Measurements from ENCODE around the gene GRHPR. TPM values are rescaled to one million over a fixed set of nuclear protein-coding genes. Genes with fewer than 3 reads are reported as not detected.

GRHPR gene
- total RNA-seq, 1 donor from 2014 or later: 78.1 TPM

DNA sequence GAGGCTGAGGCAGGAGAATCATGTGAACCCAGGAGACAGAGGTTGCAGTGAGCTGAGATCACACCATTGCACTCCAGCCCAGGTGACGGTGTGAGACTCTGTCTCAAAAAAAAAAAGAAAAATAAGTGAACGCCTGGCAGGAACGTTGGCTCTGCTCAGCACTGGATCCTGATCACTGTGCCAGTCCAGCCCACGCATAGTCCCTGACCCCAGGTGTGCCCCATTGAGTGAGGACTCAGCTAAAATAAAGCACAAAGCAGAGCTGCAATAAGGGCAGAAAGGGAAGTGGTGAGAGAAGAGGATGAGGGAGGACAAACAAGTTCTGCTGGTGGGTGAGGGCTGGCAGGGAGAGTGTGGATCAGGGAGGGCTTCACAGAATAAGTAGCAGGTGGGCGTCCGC is 4.3 kb downstream of the GRHPR start:
- no peaks in the 10 kb centered on the region for H3K27me3 Mint-ChIP-seq (ENCODE audit: unreplicated experiment)
- H3K27ac Mint-ChIP-seq (ENCODE audit: unreplicated experiment): no peak overlapping the region
- peaks cover 9% of the 10 kb centered on the region for H3K4me1 Mint-ChIP-seq (ENCODE audit: low read depth, unreplicated experiment)
- DNase-seq: no peak
- H3K9me3 Mint-ChIP-seq (ENCODE audit: unreplicated experiment): peaks cover 4% of the 10 kb centered on the region
- H3K36me3 Mint-ChIP-seq (ENCODE audit: unreplicated experiment): peaks cover 3% of the 10 kb centered on the region
- no peak overlapping the region for H3K4me3 Mint-ChIP-seq (ENCODE audit: unreplicated experiment)
- TF ChIP-seq, protein P1, sequence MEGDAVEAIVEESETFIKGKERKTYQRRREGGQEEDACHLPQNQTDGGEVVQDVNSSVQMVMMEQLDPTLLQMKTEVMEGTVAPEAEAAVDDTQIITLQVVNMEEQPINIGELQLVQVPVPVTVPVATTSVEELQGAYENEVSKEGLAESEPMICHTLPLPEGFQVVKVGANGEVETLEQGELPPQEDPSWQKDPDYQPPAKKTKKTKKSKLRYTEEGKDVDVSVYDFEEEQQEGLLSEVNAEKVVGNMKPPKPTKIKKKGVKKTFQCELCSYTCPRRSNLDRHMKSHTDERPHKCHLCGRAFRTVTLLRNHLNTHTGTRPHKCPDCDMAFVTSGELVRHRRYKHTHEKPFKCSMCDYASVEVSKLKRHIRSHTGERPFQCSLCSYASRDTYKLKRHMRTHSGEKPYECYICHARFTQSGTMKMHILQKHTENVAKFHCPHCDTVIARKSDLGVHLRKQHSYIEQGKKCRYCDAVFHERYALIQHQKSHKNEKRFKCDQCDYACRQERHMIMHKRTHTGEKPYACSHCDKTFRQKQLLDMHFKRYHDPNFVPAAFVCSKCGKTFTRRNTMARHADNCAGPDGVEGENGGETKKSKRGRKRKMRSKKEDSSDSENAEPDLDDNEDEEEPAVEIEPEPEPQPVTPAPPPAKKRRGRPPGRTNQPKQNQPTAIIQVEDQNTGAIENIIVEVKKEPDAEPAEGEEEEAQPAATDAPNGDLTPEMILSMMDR (IDR thresholded peaks at IDR 0.05; ENCODE audit: partially characterized antibody, unreplicated experiment): no peak

DNA sequence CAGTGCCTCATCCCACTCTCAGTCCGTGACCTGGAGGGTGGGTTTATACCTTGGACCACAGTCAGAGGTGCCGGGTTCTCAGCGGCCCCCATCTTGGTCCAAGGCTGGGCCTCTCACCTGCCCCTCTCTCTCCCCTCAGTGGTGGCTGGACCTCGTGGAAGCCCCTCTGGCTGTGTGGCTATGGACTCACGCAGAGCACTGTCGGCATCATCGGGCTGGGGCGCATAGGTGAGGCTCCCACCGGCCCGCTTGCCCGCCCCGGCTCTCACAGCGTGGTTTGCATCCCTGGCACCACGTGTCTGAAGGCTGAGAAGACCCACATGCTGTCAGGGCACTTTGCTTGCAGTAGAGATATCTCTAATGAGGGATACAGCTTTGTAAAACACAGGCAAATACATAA is 5.8 kb downstream of the GRHPR start:
- DNase-seq: no peak
- Mint-ChIP-seq H3K36me3 (ENCODE audit: unreplicated experiment) (peaks cover 3% of the 10 kb centered on the region), H3K4me3 (ENCODE audit: unreplicated experiment) (no peak overlapping the region), H3K4me1 (ENCODE audit: low read depth, unreplicated experiment) (peaks cover 7% of the 10 kb centered on the region), H3K27me3 (ENCODE audit: unreplicated experiment) (no peaks in the 10 kb centered on the region), H3K9me3 (ENCODE audit: unreplicated experiment) (peaks cover 4% of the 10 kb centered on the region), H3K27ac (ENCODE audit: unreplicated experiment) (no peak overlapping the region)
- TF ChIP-seq, protein P1 (IDR thresholded peaks at IDR 0.05; ENCODE audit: partially characterized antibody, unreplicated experiment): no peak

DNA sequence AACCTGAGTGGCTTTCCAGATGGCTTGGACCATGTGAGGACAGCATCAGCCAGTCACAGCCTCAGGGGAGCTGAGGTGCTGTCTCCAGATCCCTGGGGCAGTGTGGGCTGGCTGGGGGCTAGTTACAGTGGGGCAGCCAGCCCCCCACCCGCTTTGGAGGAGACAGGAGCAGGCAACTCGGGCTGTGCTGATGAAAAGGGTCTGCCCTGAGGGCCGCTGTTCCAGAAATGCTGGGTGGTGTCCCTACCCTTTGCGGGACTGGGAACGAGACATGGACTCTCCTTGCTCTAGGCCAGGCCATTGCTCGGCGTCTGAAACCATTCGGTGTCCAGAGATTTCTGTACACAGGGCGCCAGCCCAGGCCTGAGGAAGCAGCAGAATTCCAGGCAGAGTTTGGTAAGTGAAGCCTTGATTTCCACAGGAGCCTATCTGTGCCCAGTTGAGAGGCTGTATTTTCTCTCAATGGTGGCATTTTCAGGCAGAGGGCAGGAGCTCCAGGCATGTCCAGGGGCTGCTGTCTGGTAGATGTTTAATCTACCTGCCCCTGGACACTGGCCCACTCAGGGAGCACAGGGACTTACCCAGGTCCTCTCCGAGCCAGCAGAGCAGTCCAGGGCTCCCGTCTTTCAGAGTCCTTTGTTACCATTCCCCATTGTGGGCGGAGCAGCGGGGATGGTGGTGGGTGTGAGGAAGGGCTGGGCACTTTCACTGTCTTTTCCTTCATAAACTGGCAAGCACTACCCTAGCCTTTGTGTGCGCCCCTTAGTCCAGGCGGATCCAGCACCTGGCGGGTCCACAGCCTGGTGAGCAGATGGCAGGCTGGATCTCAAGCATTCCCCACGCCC is 7.2 kb downstream of the GRHPR start:
- Mint-ChIP-seq H3K27ac (ENCODE audit: unreplicated experiment) (no peak overlapping the region), H3K4me1 (ENCODE audit: low read depth, unreplicated experiment) (peaks cover 5% of the 10 kb centered on the region), H3K27me3 (ENCODE audit: unreplicated experiment) (peaks cover under 1% of the 10 kb centered on the region), H3K9me3 (ENCODE audit: unreplicated experiment) (peaks cover 3% of the 10 kb centered on the region), H3K4me3 (ENCODE audit: unreplicated experiment) (no peak overlapping the region), H3K36me3 (ENCODE audit: unreplicated experiment) (peaks cover 3% of the 10 kb centered on the region)
- TF ChIP-seq, protein P1 (IDR thresholded peaks at IDR 0.05; ENCODE audit: partially characterized antibody, unreplicated experiment): no peak
- DNase-seq: no peak

DNA sequence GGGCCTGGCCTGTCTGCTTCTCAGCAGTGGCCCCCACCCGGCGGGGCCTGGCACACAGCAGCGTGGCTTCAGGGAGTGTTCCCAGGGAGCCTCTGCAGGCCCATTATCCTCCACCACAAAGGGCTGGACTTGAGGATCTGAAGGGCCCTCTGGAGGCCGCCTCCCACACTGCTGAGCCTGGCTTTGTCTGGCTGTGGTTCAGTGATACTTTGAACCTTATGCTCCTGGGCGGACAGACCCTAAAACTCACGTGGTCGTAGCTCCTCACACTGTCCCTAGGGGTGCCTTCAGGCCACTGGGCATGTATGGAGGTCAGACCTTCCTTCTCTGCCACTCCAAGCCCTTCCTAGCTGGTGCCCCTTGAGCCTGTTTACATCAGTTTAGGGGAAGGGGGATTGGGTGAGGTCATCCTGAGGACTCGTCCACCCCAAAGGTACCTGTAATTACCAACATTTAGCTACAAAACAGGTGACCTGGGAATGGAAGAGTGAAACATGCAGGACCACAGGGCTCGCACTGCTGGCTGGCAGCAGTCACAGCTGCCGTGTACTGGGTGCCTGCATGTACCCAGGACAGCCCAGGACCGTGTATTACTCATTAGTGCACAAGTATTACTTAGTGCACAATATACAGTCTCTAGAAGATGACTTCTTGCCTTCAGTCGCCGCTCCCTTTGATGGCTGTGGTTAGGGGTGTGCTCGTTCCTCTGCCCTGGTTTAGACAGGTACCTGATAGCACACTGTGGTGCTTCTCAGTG is 8.5 kb downstream of the GRHPR start:
- peak overlapping the region; percentile 35 for H3K27ac Mint-ChIP-seq (ENCODE audit: unreplicated experiment)
- TF ChIP-seq, protein P1 (IDR thresholded peaks at IDR 0.05; ENCODE audit: partially characterized antibody, unreplicated experiment): no peak
- H3K9me3 Mint-ChIP-seq (ENCODE audit: unreplicated experiment): peaks cover 3% of the 10 kb centered on the region
- peak overlapping the region; percentile 38 for H3K4me3 Mint-ChIP-seq (ENCODE audit: unreplicated experiment)
- no peak for DNase-seq
- peaks cover 3% of the 10 kb centered on the region for H3K36me3 Mint-ChIP-seq (ENCODE audit: unreplicated experiment)
- H3K4me1 Mint-ChIP-seq (ENCODE audit: low read depth, unreplicated experiment): peaks cover 3% of the 10 kb centered on the region
- peaks cover 2% of the 10 kb centered on the region for H3K27me3 Mint-ChIP-seq (ENCODE audit: unreplicated experiment)

DNA sequence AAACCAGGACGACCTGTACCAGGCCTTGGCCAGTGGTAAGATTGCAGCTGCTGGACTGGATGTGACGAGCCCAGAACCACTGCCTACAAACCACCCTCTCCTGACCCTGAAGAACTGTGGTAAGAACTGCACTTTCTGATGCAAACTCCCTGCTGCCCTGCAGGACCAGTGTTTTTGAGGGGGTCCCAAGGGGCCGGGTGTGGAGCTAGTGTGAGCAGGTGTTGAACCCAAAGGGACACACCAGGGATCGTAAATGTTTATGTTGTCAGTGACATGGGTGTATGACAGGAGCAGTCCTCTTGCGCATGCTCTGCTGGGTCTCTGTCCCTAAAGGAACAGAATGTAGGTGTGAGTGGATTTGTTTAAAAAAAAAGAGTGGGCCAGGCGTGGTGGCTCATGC is 9.5 kb downstream of the GRHPR start:
- peaks cover 3% of the 10 kb centered on the region for H3K4me1 Mint-ChIP-seq (ENCODE audit: low read depth, unreplicated experiment)
- H3K4me3 Mint-ChIP-seq (ENCODE audit: unreplicated experiment): no peak overlapping the region
- no peaks in the 10 kb centered on the region for H3K36me3 Mint-ChIP-seq (ENCODE audit: unreplicated experiment)
- DNase-seq: no peak
- H3K27me3 Mint-ChIP-seq (ENCODE audit: unreplicated experiment): peaks cover 2% of the 10 kb centered on the region
- H3K9me3 Mint-ChIP-seq (ENCODE audit: unreplicated experiment): peaks cover 3% of the 10 kb centered on the region
- H3K27ac Mint-ChIP-seq (ENCODE audit: unreplicated experiment): no peak overlapping the region
- TF ChIP-seq, protein P1 (IDR thresholded peaks at IDR 0.05; ENCODE audit: partially characterized antibody, unreplicated experiment): no peak

All from glutamatergic neuron (in vitro differentiated cells).